AG09319 (cell line): ENCODE data around the gene KSR2.

ENCODE experiments used
- DNase-seq: peaks from one replicate; pipeline ENCODE4 v3.0.0-alpha.2; 2010; ENCODE audit warnings: low read depth; ENCODE audit errors: extremely low read depth
- CTCF ChIP-seq: IDR thresholded peaks from 2 replicates; pipeline ENCODE4 v1.5.1; 2011; ENCODE audit warnings: low read depth, mild to moderate bottlenecking, inconsistent platforms, low read length, moderate library complexity

Gene KSR2

GRCh38 chr12:117968826-117969659, at the start of gene KSR2:
Gene KSR2 (minus strand): TSS chr12:117968990. CDS start chr12:117968255, 735 bp downstream.
- DNase-seq, result no peak
- TF ChIP-seq CTCF, result no peak

- DNase-seq, result no peak
Measured at GRCh38 chr12:118017926-118018325, 49.1 kb upstream of the KSR2 start.

GRCh38 chr12:118016424-118017264, 47.9 kb upstream of the KSR2 start, which contains the start of gene RFC5:
Gene RFC5 (plus strand): TSS chr12:118016703. CDS start chr12:118016828, 125 bp downstream.
- DNase-seq, result peak; percentile 93
- TF ChIP-seq CTCF, result no peak; the same call in 1 of the 2 replicates

More at GRCh38 chr12:118017926-118018325, 49.1 kb upstream of the KSR2 start:
- no peak for TF ChIP-seq CTCF

GRCh38 chr12:118015944-118016343, 47.2 kb upstream of the KSR2 start:
- no peak for TF ChIP-seq CTCF

GRCh38 chr12:118015306-118015705, 46.5 kb upstream of the KSR2 start:
- no peak for TF ChIP-seq CTCF

More at GRCh38 chr12:118015944-118016343, 47.2 kb upstream of the KSR2 start:
- no peak for DNase-seq

GRCh38 chr12:118013283-118013682, 44.5 kb upstream of the KSR2 start:
- no peak for TF ChIP-seq CTCF
- no peak for DNase-seq

More at GRCh38 chr12:118015306-118015705, 46.5 kb upstream of the KSR2 start:
- DNase-seq, result no peak

GRCh38 chr12:118011961-118012360, 43.2 kb upstream of the KSR2 start:
- TF ChIP-seq CTCF, result no peak
- DNase-seq, result no peak
